Small intestine (tissue), 7 donors: ENCODE data around the gene FRMD8. TPM values are rescaled to one million over a fixed set of nuclear protein-coding genes. Genes with fewer than 3 reads are reported as not detected.

Experiments
- DNase-seq, 2 donors: peaks; one replicate each; pipeline versions ENCODE4 v3.0.0 to v3.0.0-alpha.2; 2013
- FAIRE-seq: peaks from 2 replicates; lab custom pipeline; 2012; peaks lifted over from hg19 to GRCh38; lab: Jason Lieb, UNC
- H3K27ac ChIP-seq, 3 donors: one replicate each; pipeline ENCODE4 v1.5.1; 2013; ENCODE audit warnings: low read length in 2 of 3, mild to moderate bottlenecking in 2 of 3, control low read depth in 1 of 3, inconsistent platforms in 1 of 3, low read depth in 1 of 3, moderate library complexity in 1 of 3
- H3K27me3 ChIP-seq, 3 donors: one replicate each; pipeline ENCODE4 v1.6.1; 2013; ENCODE audit warnings: low read length in 3 of 3, inconsistent platforms in 1 of 3; ENCODE audit not compliant: control insufficient read depth in 3 of 3, insufficient read depth in 3 of 3
- H3K36me3 ChIP-seq, 3 donors: one replicate each; pipeline ENCODE4 v1.6.1; 2013; ENCODE audit warnings: low read length in 3 of 3, inconsistent platforms in 1 of 3, low read depth in 1 of 3, mild to moderate bottlenecking in 1 of 3, moderate library complexity in 1 of 3; ENCODE audit not compliant: control insufficient read depth in 3 of 3, insufficient read depth in 2 of 3
- H3K4me1 ChIP-seq, 3 donors: one replicate each; pipeline ENCODE4 v1.6.1; 2013; ENCODE audit warnings: low read length in 2 of 3, inconsistent platforms in 1 of 3, low read depth in 1 of 3, mild to moderate bottlenecking in 1 of 3, moderate library complexity in 1 of 3; ENCODE audit not compliant: control insufficient read depth in 3 of 3, insufficient read depth in 2 of 3
- H3K4me3 ChIP-seq, 3 donors: one replicate each; pipeline ENCODE4 v1.5.1; 2013; ENCODE audit warnings: low read length in 3 of 3, control low read depth in 1 of 3, inconsistent platforms in 1 of 3, low read depth in 1 of 3, mild to moderate bottlenecking in 1 of 3, moderate library complexity in 1 of 3
- H3K9me3 ChIP-seq, 2 donors: one replicate each; pipeline ENCODE4 v1.6.1; 2013; ENCODE audit warnings: low read depth in 1 of 2, low read length in 1 of 2; ENCODE audit not compliant: control insufficient read depth in 2 of 2, insufficient read depth in 1 of 2
- WGBS, 3 donors: extraction: QIAGEN DNeasy Blood & Tissue Kit; methylation state at CpG; one replicate each; pipeline ENCODE4 v1.1.7; 2013; 5-methylcytosine and 5-hydroxymethylcytosine counted together
- polyA plus RNA-seq, 4 donors: library from polyadenylated mRNA; stranded (reverse) in 3 of 4; unstranded in 1 of 4; fragments of 200-250 nt in 3 of 4; fragments of 120-200 nt in 1 of 4; gene quantifications; one replicate each; pipeline versions ENCODE4 v1.2.1 to v1.2.3, GENCODE V29; 2013
- donor health status: healthy with polysubstance abuse.
- donor health status: control.
- donor health status: control.
- donor health status: Bipolar disorder and iron deficiency.
- donor health status: healthy.

FRMD8 gene
- polyA plus RNA-seq, 4 donors: 24.4 to 31.1 (median 26.9) TPM

DNA sequence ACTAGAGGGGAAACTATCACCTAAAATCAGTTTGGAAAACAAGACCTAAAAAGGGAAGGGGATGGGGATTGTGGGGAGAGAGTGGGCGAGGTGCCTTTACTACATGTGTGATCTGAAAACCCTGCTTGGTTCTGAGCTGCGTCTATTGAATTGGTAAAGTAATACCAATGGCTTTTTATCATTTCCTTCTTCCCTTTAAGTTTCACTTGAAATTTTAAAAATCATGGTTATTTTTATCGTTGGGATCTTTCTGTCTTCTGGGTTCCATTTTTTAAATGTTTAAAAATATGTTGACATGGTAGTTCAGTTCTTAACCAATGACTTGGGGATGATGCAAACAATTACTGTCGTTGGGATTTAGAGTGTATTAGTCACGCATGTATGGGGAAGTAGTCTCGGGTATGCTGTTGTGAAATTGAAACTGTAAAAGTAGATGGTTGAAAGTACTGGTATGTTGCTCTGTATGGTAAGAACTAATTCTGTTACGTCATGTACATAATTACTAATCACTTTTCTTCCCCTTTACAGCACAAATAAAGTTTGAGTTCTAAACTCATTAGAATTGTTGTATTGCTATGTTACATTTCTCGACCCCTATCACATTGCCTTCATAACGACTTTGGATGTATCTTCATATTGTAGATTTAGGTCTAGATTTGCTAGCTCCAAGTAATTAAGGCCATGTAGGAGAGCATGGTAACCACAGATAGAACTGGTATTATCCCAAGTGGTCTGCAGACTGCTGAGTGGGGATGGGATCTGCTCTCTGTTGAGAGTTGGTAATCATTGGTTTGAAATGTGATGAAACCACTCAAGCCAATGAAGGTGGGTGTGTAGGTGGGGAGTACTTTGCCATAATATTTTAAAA lies 39.8 kb downstream of the FRMD8 start:
- Histone ChIP-seq H3K36me3 (peaks cover 0 to 30% (median 9%) of the 10 kb centered on the region in 3 donors), H3K9me3 (no peaks in the 10 kb centered on the region), H3K27me3 (no peaks in the 10 kb centered on the region), H3K27ac (peak overlapping the region; percentile 94 to 100 (median 96)), H3K4me1 (peaks cover 0 to 28% (median 0%) of the 10 kb centered on the region in 3 donors), H3K4me3 (peak overlapping the region; percentile 43 to 73 (median 69))
- WGBS, 3 donors: 1 to 2% (median 1%) methylated on average over 9 of the region's 9 CpGs
- FAIRE-seq (no peak), DNase-seq (peak; percentile 80 to 83)

DNA sequence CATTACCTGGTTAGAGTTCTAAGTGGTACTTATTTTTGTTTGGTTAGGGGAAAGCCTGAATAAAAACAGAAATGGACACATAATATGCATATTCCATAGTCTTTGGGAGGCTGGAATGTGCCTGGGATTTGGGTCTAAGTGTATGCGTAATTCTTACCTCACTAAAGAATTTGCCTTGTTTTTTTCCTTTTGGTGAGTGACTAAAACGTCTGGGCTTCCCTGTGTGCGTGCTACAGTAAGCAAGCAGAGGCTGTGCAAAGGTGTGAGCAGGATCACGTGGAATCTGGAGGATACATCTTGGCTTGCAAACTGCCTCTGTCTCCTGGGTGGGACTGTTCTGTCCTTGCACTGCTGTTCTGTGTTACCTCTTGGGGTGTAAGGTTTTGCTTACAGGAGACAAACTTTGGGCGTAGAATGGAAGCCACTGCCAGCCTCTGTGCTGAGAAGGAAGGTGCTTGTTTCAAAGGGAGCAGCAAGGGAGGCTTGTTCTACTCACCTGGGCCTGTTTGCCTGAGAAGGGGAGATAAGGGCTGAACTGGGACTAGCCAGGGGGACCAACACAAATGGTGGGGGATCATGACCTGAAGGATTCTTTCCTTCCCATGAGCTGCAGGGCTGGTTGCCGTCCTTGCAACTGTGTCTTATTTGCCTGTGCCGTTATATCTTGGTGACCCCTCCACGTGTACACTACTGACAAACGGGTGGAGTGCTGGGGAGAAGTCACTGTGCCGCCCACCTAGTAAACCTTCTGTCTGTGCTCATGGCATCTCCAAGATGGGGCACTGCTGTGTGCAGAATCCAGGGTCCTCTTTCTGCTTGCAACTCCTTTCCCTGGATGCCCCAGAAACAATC lies 40.6 kb downstream of the FRMD8 start:
- Histone ChIP-seq H3K4me3 (peak overlapping the region; percentile 2 to 73 (median 69)), H3K9me3 (no peaks in the 10 kb centered on the region), H3K36me3 (peaks cover 0 to 30% (median 9%) of the 10 kb centered on the region in 3 donors), H3K27me3 (no peaks in the 10 kb centered on the region), H3K4me1 (peaks cover 0 to 21% (median 0%) of the 10 kb centered on the region in 3 donors), H3K27ac (peak overlapping the region; percentile 94 to 100 (median 96))
- WGBS, 3 donors: 17 to 18% (median 17%) methylated on average over 10 of the region's 10 CpGs
- FAIRE-seq (no peak), DNase-seq (peak; percentile 65 to 83)

DNA sequence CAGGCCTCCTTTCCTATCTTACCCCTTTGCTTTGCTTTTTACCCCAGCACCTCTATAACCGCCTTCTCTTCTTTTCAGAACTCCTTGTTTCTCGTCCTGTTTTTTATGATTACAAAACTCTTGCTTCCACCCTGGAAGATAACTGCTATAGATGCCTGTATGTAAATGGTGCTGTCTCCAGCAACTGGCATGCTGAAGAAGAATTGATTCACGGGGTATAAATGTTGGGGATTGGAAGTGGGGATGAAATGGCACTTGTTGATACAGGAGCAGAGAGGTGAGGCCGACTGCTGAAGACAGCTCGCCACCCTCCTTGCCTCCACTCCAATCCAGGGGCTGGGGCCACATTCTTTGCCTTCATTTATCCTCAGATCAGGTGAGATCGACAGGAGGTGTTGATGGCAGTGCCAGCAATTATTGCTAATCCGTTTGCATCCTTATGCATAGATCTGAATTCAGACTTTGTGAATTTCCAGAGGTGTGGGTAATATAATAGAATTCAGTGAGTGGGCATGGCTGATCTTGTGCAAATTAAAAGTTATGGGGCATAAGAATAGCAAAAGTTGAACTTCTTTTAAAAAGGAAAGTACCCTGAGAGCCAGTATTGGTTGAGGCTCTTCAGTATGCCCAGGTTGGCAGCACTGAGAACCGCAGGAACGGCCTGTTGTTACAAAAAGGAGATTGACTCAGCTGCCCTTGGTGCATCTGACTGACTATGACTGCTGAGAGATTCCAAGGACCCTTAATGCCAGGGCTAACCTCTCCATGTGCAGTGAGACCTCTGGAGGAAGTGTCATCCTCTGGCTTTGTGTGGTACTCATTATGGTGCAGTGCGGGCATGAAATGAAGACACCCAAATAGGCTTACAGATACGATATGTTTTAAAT lies 41.5 kb downstream of the FRMD8 start:
- peaks cover 0 to 18% (median 0%) of the 10 kb centered on the region in 3 donors for H3K4me1 ChIP-seq
- DNase-seq: peak; percentile 65 to 69
- H3K27ac ChIP-seq: peak overlapping the region; percentile 94 to 100 (median 96)
- peak overlapping the region in 1 of 3 donors; percentile 73 for H3K4me3 ChIP-seq
- WGBS, 3 donors: 22 to 25% (median 25%) methylated on average over 11 of the region's 11 CpGs
- no peaks in the 10 kb centered on the region for H3K27me3 ChIP-seq
- H3K36me3 ChIP-seq: peaks cover 0 to 29% (median 9%) of the 10 kb centered on the region in 3 donors
- no peak for FAIRE-seq
- no peaks in the 10 kb centered on the region for H3K9me3 ChIP-seq

DNA sequence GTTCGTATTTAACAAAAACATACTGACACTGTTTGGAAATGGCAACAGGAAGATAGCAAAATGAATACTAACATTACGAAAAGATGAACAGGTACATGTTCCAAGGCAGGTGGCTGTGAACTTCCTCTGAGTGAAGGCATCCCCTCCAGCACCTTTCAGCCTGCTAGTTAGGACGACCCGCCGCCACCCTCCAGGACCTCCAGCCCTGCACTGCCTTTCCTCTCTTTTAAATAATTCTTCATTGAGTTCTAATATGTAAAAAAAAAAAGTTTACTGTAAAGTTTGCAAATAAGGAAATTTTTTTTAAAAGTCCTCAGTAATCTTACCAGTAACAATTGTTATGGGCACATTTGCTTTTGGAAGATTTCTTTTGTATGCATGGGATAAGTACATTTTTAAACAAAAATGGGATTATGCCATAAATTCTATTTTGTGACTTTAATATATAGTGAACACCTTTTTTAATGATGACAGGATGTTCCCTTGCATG lies 42.2 kb downstream of the FRMD8 start:
- Histone ChIP-seq H3K36me3 (peaks cover 0 to 23% (median 9%) of the 10 kb centered on the region in 3 donors), H3K27ac (peak overlapping the region; percentile 94 to 100 (median 96)), H3K4me1 (peaks cover 0 to 18% (median 0%) of the 10 kb centered on the region in 3 donors), H3K9me3 (no peaks in the 10 kb centered on the region), H3K27me3 (no peaks in the 10 kb centered on the region), H3K4me3 (peak overlapping the region in 1 of 3 donors; percentile 18)
- DNase-seq (no peak), FAIRE-seq (no peak)
- whole genome bisulfite sequencing, 3 donors: 25 to 43% (median 31%) methylated on average over 5 of the region's 5 CpGs

DNA sequence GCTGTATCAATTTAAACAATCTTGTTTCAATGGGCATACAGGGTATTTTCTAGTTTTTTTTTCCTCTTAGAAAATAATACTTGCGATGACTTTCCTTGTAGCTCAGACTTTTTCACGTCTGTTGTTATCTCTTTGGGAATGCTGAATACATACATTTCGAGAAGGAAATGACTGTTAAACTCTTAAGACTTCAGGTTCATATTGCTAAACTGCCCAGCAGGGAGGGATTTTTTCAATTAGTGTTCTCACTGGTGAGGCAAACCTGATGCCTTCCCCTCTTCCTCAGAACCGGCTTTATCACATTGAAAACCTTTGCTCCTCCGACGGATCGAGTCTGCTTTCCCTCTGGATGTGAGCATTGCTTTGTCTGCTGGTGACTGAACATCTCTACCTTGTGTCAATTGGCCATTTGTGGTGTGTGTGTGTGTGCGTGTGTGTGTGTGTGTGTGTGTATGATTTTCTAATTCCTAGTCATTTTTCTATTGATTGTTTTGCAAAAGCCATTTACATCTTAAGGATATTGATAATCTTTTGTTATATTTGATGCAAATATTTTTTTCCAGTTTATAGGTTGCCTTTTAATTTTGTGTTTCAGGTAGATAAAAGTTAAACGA lies 42.7 kb downstream of the FRMD8 start:
- 9 to 15% (median 10%) methylated on average over 9 of the region's 9 CpGs for WGBS, 3 donors
- peaks cover 0 to 18% (median 5%) of the 10 kb centered on the region in 3 donors for H3K36me3 ChIP-seq
- H3K4me3 ChIP-seq: peak overlapping the region in 1 of 3 donors; percentile 1
- FAIRE-seq (no peak), DNase-seq (peak; percentile 64 to 70)
- H3K27me3 ChIP-seq: no peaks in the 10 kb centered on the region
- peak overlapping the region; percentile 58 to 100 (median 72) for H3K27ac ChIP-seq
- H3K9me3 ChIP-seq: no peaks in the 10 kb centered on the region
- peaks cover 0 to 18% (median 0%) of the 10 kb centered on the region in 3 donors for H3K4me1 ChIP-seq

DNA sequence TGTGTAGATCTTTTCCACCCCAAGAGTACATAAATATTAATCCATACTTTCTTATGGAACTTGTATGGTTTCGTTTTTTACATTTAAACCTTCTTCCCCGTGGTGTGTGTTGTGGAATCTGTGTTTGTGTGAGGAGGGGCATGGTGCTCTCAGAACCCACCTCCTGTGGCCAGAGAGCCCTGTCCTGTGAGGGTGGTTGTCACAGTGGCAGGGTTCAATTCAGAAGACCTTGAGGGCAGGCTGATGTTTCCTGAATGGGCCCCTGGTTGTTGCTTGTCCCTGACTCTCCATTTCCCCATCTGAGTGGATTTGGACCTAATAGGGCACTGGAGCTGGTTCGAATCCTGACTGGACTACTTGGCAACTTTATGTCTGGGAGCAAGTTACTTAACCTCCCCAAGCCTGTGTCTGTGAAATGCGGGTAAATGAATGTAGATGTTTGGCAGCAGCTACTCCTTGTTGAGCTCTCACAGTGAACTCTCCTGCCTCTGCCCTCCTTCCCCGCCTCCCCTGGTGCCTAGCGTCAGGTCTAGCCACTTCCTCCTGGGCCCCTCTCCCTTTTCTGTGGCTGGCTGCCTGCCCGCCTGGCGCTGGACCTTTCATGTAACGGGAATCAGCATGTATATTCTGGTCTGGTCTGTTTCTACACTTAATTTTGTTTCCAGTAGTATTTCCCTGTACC lies 43.4 kb downstream of the FRMD8 start:
- H3K27ac ChIP-seq: peak overlapping the region; percentile 83 to 100 (median 85)
- 11 to 32% (median 26%) methylated on average over 9 of the region's 9 CpGs for WGBS, 3 donors
- no peaks in the 10 kb centered on the region for H3K27me3 ChIP-seq
- FAIRE-seq (no peak), DNase-seq (peak; percentile 57 to 63)
- H3K4me3 ChIP-seq: no peak overlapping the region
- H3K9me3 ChIP-seq: no peaks in the 10 kb centered on the region
- H3K4me1 ChIP-seq: peaks cover 0 to 18% (median 2%) of the 10 kb centered on the region in 3 donors
- H3K36me3 ChIP-seq: peaks cover 0 to 15% (median 7%) of the 10 kb centered on the region in 3 donors
